ENCODE results near the gene CAMTA1.

The CAMTA1 gene

DNA sequence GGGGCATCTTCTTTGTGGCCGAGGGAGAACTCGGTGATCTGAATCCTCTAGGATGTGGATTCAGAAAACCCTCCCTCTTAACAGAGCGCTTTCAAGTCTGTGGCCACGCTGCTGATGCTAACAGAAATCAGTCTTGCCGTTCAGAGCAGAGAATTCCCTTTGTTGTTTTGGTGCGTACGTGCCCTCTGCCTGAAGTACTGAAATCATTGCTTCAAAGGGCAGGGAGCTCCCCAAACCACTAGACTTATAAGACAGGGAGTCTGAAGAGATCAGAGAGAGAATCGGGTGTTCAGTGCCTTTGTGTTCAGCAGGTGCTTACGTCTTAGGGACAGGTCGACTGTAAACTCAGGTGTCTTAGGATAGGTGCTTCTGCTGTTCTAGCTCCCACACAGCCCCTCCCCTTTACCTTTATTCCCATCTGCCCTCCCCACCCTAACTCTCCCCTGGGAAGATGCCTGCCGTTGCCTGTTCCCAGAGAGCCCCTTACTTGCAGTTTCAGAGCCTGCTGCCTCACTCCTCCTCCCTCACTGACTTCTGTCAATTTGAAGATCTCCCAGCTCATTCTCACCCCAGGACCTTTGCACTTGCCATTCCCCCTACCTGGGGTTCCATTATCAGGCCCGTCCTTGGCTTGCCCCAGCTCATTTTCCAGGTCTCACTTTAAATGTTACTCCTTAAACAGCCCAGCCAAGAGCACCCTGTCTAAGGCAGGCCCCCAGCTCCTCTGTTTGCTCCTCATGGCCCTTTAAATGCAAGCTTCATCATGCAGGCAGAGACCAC is 143.0 kb downstream of the CAMTA1 start:
- no peak for DNase-seq (ENCODE audit: low spot score)

DNA sequence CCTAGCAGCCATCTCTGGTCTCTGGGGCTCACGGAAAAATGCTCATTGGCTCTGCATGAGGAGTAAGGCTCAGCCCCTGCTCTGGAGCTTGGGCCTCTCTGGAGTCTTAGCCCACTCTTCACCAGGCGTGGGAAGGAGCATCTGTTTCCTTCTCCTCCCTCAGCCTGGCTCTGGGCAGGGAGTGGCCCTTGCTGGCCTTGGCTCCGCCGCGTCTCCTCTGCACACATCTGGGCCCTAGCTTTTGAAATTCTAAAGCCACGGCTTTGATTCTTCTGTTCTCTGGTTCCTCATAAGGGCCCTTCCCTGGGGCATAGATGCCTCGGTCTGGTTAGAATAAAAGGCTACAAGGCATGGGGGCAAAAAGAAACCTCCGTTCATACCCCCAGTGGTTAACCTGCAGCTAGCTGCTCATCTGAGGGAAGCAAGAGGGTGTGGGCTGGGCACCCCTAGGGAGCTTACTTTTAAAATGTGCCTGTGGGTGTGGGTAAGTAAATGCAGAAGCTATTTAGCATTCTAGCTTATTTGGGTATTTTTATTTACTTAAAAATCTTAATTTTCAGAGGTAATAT is 145.6 kb downstream of the CAMTA1 start:
- no peak for DNase-seq (ENCODE audit: low spot score)

GRCh38 chr1:6935361-6935883 is 150.2 kb downstream of the CAMTA1 start:
- DNase-seq (ENCODE audit: low spot score) = no peak

DNA sequence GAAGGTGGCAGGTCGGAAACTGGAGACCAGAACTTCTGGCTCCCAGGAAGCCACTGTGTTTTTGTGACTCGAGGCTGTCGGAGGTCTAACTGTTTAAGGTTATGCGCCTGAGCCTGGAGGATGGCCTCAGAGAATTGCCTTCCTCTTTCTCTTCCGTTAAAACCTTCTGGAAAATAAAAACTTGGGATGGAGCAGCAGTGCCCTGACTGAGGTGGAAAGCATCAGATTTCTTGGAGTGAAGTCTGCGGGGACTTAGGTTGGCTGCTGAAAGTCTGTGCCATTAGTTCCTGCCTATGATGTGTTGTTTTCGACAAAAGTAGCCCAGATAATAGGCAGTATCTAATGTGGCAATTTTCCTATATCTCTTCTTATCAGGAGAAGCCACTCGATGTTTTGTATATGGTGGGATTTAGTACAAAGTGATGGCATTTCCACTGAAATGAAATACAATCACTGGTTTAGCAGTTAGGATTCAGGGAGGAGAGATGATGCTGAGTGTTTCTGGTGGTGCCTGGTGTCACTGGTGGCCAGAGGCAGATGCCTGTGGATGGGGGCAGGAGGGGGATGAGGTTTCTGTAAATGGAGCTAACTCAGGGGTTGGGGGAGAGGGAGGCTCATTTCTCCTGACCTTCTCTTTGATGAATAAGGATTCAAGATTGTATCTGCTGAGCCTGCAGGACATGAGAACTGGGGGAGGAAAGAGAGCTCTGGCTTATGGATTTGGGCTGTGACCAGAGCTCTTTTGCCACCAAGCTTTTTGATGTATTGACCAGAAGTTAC is 150.8 kb downstream of the CAMTA1 start:
- DNase-seq (ENCODE audit: low spot score) = no peak

DNA sequence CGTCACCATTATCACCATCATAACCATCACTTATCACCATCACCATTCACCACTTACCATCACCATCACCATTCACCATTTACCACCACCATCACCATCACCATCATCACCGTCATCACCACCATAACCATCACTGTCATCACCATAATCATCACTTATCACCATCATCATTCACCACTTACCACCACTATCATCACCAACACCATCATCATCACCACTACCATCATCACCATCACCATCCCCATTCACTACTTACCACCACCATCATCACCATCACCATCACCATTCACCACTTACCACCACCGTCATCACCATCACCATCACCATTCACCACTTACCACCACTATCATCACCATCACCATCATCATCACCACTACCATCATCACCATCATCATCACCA is 151.8 kb downstream of the CAMTA1 start:
- DNase-seq (ENCODE audit: low spot score) = no peak

DNA sequence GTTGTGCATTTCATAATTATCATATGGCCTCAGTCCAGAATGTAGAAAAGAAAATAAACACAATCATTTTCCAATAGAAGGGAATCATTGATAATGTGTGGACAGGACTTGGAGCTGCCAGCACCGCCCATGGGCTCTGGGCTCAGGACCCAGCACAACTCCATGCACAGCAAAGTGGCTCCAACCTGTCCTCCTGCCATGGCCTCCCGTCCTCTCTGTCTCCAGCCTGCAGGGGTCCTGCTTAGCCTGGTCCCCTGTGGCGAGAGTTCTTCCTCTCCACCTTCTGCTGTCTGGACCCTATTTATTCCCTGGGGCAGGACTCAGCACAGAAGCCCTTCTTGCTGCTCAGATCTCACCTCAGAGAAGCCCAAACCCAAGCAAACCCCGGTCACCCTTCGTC is 154.1 kb downstream of the CAMTA1 start:
- no peak for DNase-seq (ENCODE audit: low spot score)

GRCh38 chr1:6941786-6942185 is 156.5 kb downstream of the CAMTA1 start:
- no peak for DNase-seq (ENCODE audit: low spot score)

DNA sequence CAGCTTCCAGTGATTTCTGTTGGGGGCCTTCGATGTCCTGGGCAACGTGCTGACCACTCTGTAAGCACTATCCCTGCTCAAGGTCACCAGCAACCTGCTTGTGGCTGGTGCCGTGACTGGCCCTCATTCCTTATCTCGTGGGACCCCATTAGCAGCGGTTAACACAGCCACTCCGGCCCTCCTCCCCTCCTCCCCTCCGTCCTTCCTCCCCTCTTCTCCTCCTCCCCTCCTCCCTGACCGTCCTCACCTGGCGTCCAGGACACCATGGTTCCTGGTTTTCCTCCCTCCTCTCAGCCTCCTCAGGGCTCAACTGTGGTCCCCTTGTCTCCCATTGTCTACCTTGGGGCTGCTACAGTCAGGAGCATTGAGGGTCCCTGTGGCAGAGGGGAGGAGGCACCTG is 157.7 kb downstream of the CAMTA1 start:
- DNase-seq (ENCODE audit: low spot score) = no peak

- no peak for DNase-seq (ENCODE audit: low spot score)
These were observed 159.2 kb downstream of the CAMTA1 start for GRCh38 chr1:6944434-6944833.

GRCh38 chr1:6947952-6948351 is 162.7 kb downstream of the CAMTA1 start:
- DNase-seq (ENCODE audit: low spot score) = no peak

GRCh38 chr1:6948416-6948815 is 163.2 kb downstream of the CAMTA1 start:
- DNase-seq (ENCODE audit: low spot score) = no peak

GRCh38 chr1:6948861-6949260 is 163.6 kb downstream of the CAMTA1 start:
- no peak for DNase-seq (ENCODE audit: low spot score)

GRCh38 chr1:6950001-6950765 is 164.9 kb downstream of the CAMTA1 start:
- DNase-seq (ENCODE audit: low spot score) = no peak

DNA sequence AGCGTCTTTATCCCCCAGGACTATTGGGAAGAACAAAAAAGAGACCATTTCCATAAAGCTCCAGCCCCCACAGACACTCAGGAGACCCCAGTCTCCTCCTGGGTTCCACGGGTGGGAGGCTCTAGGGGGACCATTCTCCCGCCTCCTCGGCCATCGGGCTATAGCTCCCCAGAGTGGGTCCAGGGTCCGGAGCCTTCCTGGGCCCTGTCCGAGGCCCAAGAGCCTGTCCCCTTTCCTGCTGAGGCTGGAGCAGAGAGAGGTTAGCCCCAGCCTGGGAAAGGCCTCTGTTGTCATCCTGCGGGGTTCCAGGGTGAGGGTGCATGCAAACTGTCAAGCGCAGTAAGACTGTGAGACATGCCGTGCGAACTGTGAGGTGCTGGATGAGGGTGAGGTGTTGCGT is 166.3 kb downstream of the CAMTA1 start:
- DNase-seq (ENCODE audit: low spot score) = no peak

GRCh38 chr1:6953216-6953615 is 168.0 kb downstream of the CAMTA1 start:
- no peak for DNase-seq (ENCODE audit: low spot score)

DNA sequence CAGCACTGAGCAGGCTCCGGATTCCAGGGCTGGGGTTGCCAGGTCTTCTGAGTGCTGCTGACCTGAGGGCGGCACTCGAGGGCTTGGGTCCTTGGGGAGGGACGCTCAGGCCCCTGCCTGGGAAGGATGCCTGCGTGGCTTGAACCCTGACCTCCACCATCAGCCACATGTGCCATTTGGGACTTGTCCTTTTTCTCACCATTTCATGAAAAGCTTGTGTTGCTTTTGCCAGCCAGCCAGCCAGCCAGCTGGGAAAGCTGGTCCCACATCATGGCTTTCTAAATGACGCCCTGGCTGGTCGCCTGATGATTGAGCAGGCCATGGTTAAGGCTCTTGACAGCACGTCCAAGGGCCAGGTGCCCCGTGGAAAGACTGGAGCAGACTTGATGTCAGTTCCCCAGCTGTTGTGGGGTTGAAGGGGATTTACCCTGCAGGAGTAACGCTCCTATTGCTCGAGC is 168.7 kb downstream of the CAMTA1 start:
- no peak for DNase-seq (ENCODE audit: low spot score)

DNA sequence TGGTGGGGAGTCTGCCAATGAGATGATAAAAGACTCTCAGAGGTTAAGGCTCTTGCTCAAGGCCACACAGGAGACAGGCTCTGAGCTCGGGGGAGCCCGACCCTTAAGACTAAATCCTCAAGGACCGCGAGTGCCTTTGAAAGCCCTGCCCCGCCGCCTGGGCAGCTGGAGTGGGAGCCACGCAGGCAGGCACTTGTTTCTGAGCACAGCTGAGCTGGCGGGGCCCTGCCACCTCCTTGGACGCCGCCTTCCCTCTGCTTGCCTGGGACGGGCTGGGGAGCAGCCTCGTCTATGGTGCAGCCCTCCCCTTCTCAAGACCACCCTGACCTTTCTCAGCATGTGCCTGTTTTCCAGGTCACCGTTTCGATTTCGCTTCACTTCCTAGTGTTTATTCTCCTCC is 169.3 kb downstream of the CAMTA1 start:
- no peak for DNase-seq (ENCODE audit: low spot score)

- no peak for DNase-seq (ENCODE audit: low spot score)
These were observed 170.3 kb downstream of the CAMTA1 start for GRCh38 chr1:6955357-6956094.

DNA sequence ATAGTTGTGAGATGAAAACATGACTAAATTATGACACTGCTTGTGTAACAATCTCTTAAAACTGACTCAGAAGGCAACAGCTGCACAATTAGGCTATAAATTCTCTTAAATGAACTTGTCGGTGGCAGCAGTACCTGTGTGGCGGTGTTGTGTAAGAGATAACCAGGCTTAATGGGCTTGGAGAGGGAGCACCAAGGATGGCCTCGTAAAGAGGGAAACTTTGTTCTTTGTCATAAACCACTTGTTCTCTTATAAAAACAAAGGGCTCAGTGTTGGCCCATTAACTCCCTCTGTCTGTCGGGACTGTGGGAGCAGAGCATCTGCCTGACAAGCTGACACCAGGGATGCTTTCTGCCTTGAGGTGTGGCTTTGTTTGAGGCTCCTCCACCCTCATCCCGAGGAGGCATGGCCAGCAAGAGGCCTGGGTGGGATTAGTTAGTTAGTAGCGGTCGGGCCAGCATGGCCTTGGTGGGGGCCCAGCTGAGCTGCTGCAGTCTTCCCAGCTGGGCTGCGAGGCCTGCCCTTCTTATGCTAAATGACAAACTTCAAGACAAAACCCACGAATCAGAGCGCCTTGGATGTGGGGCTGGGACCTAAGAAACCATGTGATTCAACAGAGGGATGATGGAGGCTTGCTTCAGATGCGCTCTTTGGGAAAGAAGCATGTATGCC is 171.4 kb downstream of the CAMTA1 start:
- peak; percentile 35 for DNase-seq (ENCODE audit: low spot score)

DNA sequence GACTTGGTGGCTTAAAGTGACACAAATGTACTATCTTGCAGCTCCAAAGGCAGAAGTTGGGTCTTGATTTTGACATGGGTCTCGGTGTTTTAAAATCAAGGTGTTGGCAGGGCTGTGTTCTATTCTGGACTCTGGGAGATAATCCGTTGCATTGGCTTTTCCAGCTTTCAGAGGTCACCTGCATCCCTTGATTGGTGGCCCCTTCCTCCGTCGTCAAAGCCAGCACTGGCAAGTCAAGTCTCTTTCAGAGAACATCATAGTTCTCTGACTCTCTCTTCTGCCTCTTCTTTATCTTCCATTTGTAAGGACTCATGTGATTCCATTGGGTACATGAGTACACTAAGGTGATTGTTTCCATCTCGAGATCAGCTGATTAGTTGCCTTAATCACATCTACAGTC is 172.1 kb downstream of the CAMTA1 start:
- no peak for DNase-seq (ENCODE audit: low spot score)

Measured in Ammon's horn (tissue), 1 donor.